Testis (tissue), 3 donors: ENCODE results near the gene RIC8B. TPM values are rescaled to one million over a fixed set of nuclear protein-coding genes. Genes with fewer than 3 reads are reported as not detected.

Source experiments
- DNase-seq: peaks from one replicate; pipeline ENCODE4 v3.0.0-alpha.2; 2019
- H3K27ac ChIP-seq, 2 donors: fragments of 200-600 bp; sonication (generic); one replicate each; pipeline ENCODE4 v1.5.1; 2019
- H3K27me3 ChIP-seq: fragments of 200-600 bp; sonication (generic); one replicate; pipeline ENCODE4 v1.5.1; 2019
- H3K36me3 ChIP-seq: fragments of 200-600 bp; sonication (generic); one replicate; pipeline ENCODE4 v1.5.1; 2017; ENCODE audit warnings: low read depth; ENCODE audit errors: missing control alignments
- H3K4me1 ChIP-seq: fragments of 200-600 bp; sonication (generic); one replicate; pipeline ENCODE4 v1.5.1; 2019
- H3K4me3 ChIP-seq, 2 donors: fragments of 200-600 bp; sonication (generic); one replicate each; pipeline ENCODE4 v1.5.1; 2017 to 2019
- H3K9me3 ChIP-seq: fragments of 200-600 bp; sonication (generic); one replicate; pipeline ENCODE4 v1.5.1; 2017
- CTCF ChIP-seq, 3 experiments: fragments of 450-650 bp in 2 of 3; fragments of 200-600 bp in 1 of 3; sonication (generic) in 1 of 3; IDR thresholded peaks; one replicate each; pipeline ENCODE4 v1.5.1; 2016 to 2019; ENCODE audit warnings: antibody characterized with exemption in 3 of 3, mild to moderate bottlenecking in 2 of 3, moderate library complexity in 1 of 3
- POLR2A ChIP-seq: fragments of 450-650 bp; IDR thresholded peaks from one replicate; pipeline ENCODE4 v1.6.1; 2017; ENCODE audit warnings: antibody characterized with exemption, mild to moderate bottlenecking, moderate library complexity
- WGBS, 2 donors: methylation state at CpG; one replicate each; pipeline ENCODE4 v1.1.5; 2018; 5-methylcytosine and 5-hydroxymethylcytosine counted together
- intact Hi-C: fragments of 100-400 bp; cut with DNase I; formaldehyde crosslinking; loops from one replicate; pipeline ENCODE4 v1.15.1; 2023; ENCODE audit warnings: low total_unique reads
- polyA plus RNA-seq: library from polyadenylated mRNA; stranded (reverse); fragments of 350-450 nt; fragmentation: Illumina TruSeq; extraction: RNeasy Lipid Tissue Mini Kit (QIAGEN cat#74804); gene quantifications from one replicate; pipeline ENCODE4 v1.2.3, GENCODE V29; 2014; ENCODE audit warnings: low read depth, low replicate concordance; ENCODE audit not compliant: insufficient read depth
- total RNA-seq, 2 donors: library from RNA; depleted of rRNA; stranded (reverse); fragments of >200 nt; gene quantifications; one replicate each; pipeline ENCODE4 v1.2.3, GENCODE V29; 2016

RIC8B gene
- total and polyA plus RNA-seq, 3 donors from 2014 or later = 14.3 to 27.7 (median 18.3) TPM

DNA sequence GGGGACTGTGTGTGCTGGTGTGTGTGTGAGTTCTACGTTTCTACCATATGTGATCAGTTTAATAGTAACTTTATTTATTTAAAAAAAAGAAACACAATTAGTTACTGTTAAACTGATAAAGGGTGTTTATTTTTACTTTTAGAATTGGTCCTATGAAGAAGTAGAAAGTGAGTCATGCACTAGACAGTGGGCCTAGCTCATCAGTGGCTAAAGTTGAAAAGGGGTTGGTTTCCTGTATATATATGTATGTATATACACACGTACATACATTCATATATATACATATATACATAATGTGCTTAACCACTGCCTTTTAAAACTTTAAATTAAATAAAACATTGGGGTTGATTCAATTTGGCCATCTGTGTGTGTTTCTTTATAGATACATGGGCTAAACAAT lies 112.5 kb downstream of the RIC8B start:
- TF ChIP-seq POLR2A = no peak
- no peak for TF ChIP-seq CTCF (IDR thresholded peaks at IDR 0.05)
- 72 to 80% methylated on average over 2 of the region's 2 CpGs for WGBS, 2 donors
- Histone ChIP-seq H3K36me3 (no peaks in the 10 kb centered on the region), H3K4me1 (no peaks in the 10 kb centered on the region), H3K27ac (no peak overlapping the region), H3K27me3 (no peaks in the 10 kb centered on the region), H3K4me3 (no peak overlapping the region), H3K9me3 (no peaks in the 10 kb centered on the region)
- intact Hi-C loops = no loop called here
- DNase-seq = no peak

- no peak for TF ChIP-seq POLR2A
- no peak for TF ChIP-seq CTCF (IDR thresholded peaks at IDR 0.05)
These were observed 114.0 kb downstream of the RIC8B start for GRCh38 chr12:106888348-106888970.

GRCh38 chr12:106889326-106889725 lies 114.8 kb downstream of the RIC8B start:
- intact Hi-C loops = no loop called here
- H3K4me3 ChIP-seq = no peak overlapping the region

More at GRCh38 chr12:106888348-106888970, 114.0 kb downstream of the RIC8B start:
- Histone ChIP-seq H3K27ac (no peak overlapping the region), H3K4me1 (no peaks in the 10 kb centered on the region), H3K9me3 (no peaks in the 10 kb centered on the region), H3K4me3 (no peak overlapping the region), H3K27me3 (no peaks in the 10 kb centered on the region), H3K36me3 (no peaks in the 10 kb centered on the region)
- 68 to 83% methylated on average over 5 of the region's 5 CpGs for WGBS, 2 donors
- DNase-seq = no peak
- intact Hi-C loops = no loop called here

DNA sequence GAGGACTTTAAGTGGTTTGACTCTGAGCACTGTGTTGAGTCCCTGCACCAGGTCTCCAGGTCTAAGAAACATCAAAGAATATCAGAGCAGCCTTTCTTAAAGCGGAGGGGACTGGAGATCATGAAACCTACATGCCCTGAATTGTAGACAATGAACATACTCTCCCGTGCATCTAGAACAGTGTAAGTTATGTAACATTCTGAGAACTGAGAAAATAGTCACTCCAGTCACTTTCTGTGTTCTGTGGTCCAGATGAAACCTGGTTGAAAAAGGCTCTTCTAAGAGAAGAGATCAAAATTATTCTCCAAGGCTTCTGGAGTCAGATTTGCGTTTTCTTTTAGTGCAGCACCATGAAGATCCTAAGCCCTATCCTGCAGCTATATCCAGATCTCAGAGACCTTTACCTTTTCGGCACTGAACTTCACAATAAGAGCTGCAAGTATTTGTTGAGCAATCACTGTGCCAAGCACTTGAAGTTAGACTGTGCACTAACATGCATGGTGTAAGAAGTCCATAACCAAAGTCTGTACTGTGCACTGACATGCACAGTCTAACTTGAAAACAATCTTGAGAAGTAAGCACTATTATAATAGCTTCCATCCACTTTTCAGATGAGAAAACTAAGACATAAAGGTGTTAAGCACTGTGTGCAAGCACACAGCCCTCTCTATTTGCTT lies 115.6 kb downstream of the RIC8B start:
- H3K27ac ChIP-seq = no peak overlapping the region
- DNase-seq = no peak
- H3K36me3 ChIP-seq = no peaks in the 10 kb centered on the region
- H3K27me3 ChIP-seq = no peaks in the 10 kb centered on the region
- no peak overlapping the region for H3K4me3 ChIP-seq
- no peaks in the 10 kb centered on the region for H3K9me3 ChIP-seq
- TF ChIP-seq CTCF (IDR thresholded peaks at IDR 0.05) = no peak
- no peak for TF ChIP-seq POLR2A
- intact Hi-C loops = no loop called here
- no peaks in the 10 kb centered on the region for H3K4me1 ChIP-seq
- 85 to 86% methylated on average over 4 of the region's 4 CpGs for WGBS, 2 donors

More at GRCh38 chr12:106889326-106889725, 114.8 kb downstream of the RIC8B start:
- Histone ChIP-seq H3K36me3 (no peaks in the 10 kb centered on the region), H3K27me3 (no peaks in the 10 kb centered on the region), H3K9me3 (no peaks in the 10 kb centered on the region), H3K27ac (no peak overlapping the region), H3K4me1 (no peaks in the 10 kb centered on the region)
- DNase-seq = no peak
- TF ChIP-seq CTCF (IDR thresholded peaks at IDR 0.05) (no peak), POLR2A (no peak)
- WGBS, 2 donors = 85 to 90% methylated on average over 6 of the region's 6 CpGs
